ENCODE measurements around the gene VAMP7.
A peak's percentile ranks its signal among the peaks of the same experiment; 100 is the strongest.
"Not testable (repeated sequence)": the region's sequence is repeated elsewhere in the genome, so short reads cannot be mapped to it uniquely, and the experiment has no call there.

Gene VAMP7, protein sequence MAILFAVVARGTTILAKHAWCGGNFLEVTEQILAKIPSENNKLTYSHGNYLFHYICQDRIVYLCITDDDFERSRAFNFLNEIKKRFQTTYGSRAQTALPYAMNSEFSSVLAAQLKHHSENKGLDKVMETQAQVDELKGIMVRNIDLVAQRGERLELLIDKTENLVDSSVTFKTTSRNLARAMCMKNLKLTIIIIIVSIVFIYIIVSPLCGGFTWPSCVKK

DNA sequence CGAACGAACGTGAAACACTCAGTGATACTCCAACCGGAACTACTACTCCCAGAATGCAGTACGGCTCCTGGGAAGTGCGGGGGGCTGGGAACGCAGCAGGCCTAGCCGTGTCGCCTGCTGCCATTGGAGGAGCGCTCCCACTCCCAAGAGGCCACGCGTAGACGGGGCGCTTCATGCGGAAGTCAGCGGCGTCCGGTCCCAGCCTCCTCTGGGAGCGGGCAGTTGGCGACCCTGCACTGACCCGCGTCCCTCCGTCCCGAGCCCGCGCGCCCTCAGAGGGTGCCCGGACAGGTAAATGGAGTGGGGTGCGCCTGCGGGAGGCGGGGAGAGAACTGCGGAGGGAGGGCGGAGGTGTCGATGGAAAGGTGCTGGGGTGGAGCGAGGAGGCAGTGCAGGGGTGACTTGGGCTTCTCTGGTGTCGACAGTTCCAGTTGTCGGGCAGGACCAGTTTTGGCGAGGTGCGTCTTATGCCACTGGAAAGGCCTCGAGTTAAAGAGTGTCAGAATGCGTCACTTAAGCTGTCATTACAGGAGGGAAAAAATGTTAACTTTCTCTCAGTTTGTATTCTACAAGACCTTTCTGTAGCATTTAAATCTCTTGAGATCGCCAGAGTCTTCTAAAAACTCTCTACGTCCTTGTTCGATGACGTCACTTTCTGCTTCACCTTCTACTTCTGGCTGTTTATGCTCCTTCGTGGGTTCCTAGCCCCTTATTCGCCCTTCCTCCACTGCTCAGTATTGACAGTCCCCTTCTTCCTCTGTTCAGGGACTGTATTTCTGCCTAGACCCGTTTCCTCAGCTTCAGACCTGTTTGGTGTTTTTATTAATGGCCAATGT, at the start of gene VAMP7:
Gene VAMP7, plus strand, starts transcription at position 188 of the 836 bp plus-strand sequence. CDS start 8,122 bp downstream, outside the sequence.
- peak; percentile 12 to 59 (median 42) for DNase-seq (ENCODE audit: low read depth in 2 of 3, low spot score in 2 of 3)

DNA sequence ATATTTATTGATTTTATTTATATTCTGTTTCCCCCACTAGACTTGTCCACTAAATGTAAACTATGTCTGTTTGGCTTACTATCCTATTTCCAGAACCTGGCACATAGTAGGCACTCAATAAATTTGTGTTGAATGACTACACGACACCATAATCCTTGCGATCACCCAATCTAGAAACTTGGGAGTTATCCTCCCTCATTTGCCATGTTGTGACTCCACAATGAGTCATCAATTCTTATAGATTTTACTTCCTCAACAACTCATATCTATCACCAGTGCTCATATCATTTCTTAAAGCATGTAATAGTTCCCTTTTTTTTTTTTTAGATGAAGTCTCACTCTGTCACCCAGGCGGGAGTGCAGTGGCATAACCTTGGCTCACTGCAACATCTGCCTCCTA, 39.9 kb upstream of the VAMP7 start:
- no peak for DNase-seq (ENCODE audit: low read depth in 2 of 3, low spot score in 2 of 3)

DNA sequence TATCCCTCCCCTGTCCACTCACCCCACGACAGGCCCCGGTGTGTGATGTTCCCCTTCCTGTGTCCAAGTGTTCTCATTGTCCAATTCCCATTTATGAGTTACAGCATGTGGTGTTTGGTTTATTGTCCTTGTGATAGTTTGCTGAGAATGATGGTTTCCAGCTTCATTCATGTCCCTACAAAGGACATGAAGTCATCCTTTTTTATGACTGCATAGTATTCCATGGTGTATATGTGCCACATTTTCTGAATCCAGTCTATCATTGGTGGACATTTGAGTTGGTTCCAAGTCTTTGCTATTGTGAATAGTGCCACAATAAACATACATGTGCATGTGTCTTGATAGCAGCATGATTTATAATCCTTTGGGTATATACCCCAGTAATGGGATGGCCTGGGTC, 29.4 kb upstream of the VAMP7 start:
- DNase-seq (ENCODE audit: low read depth in 2 of 3, low spot score in 2 of 3): not testable (repeated sequence)

DNA sequence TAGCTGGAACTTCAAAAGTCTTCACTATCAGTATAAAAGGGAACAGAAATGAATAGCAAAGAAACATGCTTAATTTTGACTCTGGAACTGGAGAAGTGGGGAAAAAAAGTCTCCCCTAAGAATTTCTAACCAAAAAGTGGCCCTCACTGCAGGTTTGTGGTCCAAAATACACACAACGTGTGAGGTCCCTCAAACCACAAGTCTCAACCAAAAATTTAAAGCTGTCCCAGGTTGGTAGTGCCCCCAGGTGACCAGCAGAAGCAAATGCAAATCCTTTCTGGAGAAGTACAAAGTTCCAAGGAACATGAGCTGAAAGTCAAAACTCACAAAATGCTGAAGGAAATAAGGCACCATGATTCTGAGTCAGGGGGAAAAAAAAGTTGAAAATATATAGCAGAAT, 23.6 kb upstream of the VAMP7 start:
- DNase-seq (ENCODE audit: low read depth in 2 of 3, low spot score in 2 of 3): no peak

DNA sequence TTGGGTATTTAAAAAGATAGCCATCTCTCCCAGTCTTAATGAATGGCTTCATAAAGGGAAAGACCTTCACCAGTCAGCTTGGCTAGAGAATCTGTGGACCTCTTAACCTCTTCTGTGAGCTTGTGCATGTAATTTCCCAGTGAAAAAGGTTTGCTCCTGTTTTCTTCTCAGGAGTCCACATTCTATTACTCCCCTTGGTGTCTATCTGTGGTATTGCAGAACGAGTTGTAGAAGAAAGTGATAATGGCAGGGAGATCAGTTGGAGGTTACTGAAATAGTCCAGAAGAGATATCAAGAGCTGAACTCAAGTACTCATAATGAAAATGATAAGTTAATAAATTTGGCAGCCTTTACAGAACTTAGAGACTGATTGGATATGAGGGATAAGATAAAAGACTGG, 16.5 kb upstream of the VAMP7 start:
- no peak for DNase-seq (ENCODE audit: low read depth in 2 of 3, low spot score in 2 of 3)

DNA sequence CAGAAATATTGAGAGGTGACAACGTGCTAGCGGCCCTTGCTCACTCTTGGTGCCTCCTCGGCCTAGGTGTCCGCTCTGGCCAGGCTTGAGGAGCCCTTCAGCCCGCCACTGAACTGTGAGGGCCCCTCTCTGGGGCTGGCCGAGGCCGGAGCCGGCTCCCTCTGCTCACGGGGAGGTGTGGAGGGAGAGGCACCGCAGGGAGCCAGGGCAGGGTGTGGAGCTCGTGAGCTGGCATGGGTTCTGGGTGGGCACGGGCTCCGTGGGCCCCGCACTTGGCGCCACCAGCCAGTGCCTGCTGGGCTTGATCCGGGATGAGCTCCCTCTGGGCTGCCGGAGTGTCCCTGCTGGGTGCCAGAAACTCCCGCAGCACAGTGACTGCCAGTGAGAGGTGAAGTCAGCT, 16.0 kb upstream of the VAMP7 start:
- DNase-seq (ENCODE audit: low read depth in 2 of 3, low spot score in 2 of 3): no peak

DNA sequence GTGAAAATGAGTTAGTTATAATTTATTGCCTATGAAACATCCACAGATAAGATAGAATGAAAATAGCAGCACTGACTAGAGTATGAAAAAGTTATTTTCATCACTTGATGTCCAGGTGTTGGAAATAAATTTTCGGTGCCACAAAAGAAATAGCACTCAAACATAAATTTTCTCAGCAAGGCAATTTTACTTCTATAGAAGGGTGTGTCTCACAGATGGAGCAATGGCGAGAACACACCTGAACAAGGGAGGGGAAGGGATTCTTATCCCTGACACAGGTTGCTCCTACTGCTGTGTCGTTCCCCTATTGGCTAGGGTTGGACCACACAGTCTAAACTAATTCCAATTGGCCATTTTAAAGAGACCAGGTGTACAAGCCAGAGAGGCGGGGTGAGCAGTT, 13.3 kb upstream of the VAMP7 start:
- no peak for DNase-seq (ENCODE audit: low read depth in 2 of 3, low spot score in 2 of 3)

DNA sequence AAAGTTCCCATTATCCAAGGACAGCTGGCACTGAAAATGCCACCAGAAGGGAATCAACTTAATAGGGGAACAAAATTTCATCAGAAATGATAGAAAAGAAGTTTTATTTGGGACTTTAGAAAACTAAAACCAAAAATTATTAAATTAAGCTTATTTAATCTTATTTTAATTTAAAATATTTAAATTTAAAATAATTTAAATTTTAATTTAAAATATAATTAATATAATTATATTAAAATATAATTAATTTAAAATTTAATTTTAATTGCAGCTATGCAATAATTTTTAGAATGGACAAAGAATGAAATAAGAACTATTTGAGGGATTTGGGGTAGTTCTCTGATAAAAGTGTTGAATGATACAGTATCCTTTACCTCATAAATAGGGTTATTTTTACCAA, 10.2 kb upstream of the VAMP7 start:
- DNase-seq (ENCODE audit: low read depth in 2 of 3, low spot score in 2 of 3): no peak

DNA sequence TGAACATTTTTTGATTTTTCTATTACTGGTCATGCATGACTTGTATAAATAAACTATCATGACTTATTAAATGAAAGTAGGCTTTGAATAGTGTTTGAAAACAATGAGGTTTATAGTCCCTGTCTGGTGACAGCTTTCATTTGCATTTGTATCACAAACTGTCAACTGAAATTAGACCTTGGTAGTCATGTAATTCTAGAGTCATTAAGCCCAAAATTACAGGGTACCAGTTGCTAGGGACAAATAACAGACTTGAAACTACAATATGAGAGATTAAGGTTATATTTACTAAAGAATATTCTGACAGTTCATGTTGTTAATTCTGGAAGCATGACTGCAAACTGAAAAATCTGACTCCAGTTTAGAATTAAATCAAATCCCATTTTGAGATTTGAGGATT, 9.2 kb upstream of the VAMP7 start:
- no peak for DNase-seq (ENCODE audit: low read depth in 2 of 3, low spot score in 2 of 3)

DNA sequence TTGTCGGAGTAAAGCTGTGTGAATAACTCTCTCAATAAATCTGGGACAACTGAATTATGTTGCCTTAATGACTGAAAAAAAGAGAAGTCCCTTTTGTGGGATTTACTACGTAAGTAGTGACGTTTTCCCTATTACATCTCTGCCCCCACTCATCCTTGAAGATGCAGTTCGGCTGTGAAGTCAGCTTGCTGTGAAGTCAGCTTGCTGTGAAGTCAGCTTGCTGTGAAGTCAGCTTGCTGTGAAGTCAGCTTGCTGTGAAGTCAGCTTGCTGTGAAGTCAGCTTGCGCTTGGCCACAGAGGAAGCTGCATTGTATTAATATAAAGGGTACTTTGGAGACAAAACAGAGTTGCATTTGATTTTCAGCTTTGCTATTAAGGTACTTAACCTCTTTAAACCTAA, 8.0 kb upstream of the VAMP7 start:
- no peak for DNase-seq (ENCODE audit: low read depth in 2 of 3, low spot score in 2 of 3)

DNA sequence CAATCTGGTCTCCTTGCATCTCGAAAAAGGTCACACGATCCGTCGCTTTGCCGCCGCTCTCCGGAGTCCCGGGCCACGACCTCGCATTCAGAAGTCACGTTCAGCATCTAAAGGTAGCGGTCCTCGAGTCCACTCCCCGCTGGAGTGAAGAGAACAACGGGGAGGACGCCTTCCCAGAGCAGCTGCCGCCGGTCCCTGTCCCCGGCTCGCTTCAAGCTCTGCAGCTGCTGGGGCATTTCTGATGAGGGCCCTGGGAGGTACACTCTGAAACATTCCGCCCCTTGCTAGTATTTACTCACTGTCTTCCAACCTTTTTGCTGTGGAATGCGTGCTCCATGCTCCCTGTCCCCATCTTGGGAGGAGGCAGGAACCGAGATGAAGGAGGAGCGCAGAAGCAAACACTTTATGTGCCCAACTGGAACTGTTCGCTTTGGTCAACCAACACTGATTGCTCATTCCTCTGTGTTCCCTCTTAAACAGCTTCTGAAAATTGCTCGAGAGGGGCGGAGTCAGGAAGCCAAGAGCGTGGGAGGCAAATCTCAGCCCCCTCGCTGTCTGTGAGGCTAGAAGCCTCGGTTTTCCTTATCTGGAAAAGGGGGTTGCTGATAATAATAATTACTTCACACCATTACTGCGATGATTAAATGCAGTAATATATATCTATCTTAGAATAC, 6.4 kb upstream of the VAMP7 start:
- DNase-seq (ENCODE audit: low read depth in 2 of 3, low spot score in 2 of 3): no peak

DNA sequence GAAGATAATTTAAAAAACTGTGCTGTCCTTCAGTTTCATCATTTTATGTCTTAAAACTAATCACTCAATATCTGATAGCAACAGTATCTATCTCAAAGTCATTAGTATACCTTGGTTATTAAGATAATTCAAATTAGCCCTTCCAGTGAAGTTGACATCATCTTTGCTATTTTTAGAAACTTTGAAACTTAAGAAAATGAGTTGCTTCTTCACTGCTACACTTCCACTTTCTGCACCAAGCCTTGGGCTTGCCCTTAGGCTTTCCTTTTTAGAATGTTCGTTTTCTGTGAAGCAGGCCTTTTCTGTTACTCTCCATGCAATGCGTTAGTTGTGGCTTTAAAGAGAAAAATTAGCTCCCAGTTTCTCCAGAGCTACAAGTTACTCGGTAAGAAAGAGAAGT, 4.4 kb upstream of the VAMP7 start:
- DNase-seq (ENCODE audit: low read depth in 2 of 3, low spot score in 2 of 3): no peak

DNA sequence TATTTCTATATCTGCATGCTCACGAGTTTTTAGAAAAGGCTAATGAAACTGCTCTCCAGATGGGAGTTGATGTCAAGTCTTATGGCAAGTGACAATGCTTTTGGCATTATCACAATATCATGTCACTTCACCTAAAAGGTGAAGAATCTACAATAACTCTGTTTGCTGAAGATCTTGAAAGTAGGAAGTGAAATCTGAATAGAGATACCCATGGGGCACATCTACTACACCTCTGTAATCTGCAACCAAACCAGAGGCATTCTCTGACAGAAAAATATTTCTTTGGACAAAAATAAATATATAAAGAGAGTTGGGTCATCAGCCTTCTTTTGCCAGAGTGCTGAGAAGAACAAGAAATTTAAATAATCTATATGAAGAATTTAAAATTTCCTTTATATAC, 3.9 kb upstream of the VAMP7 start:
- no peak for DNase-seq (ENCODE audit: low read depth in 2 of 3, low spot score in 2 of 3)

DNA sequence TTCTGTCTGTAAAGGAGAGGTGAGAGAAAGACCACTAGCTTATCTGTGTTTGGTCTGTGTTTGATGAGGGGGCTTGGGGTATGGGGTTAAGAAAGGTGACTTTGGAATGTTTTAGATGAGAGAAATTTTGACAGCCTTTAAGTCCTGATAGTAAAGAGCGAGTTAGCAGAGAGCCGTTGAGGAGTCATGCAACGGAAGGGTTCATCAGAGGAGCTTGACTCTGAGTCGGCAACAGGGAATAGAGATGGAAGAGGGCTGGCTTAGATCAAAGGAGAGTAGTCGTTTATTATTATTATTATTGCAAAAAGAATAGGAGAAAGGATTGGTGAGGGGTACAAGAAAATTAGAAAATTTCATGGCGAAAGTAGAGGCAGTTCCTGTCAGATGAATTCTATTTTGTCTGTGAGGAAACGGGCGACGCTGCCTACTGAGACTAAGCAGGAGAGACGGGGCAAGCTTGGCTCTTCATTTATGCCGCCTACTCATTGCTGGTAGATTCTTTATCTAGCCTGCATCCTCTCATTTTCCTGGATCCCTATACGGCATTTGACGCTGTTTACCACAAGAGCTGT, 473 bp upstream of the VAMP7 start:
- no peak for DNase-seq (ENCODE audit: low read depth in 2 of 3, low spot score in 2 of 3)

DNA sequence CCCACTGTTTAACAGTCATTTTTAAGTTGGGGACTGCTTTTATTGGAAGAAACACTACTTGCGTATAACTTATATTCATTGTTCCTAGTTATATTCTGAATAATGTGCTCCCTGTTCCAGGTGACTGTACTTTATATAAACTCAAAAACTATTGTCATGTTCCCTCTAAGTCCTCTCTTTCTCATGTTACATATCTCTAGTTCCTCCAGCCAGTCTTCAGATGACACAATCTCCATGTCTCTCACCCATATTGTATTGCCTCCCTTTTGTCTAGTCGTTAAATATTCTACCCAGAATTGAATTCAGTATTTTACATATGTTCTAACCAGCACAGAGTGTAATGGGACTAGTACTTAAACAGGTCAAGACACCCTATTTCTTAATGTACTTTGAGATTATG, 5.3 kb downstream of the VAMP7 start:
- no peak for DNase-seq (ENCODE audit: low read depth in 2 of 3, low spot score in 2 of 3)

DNA sequence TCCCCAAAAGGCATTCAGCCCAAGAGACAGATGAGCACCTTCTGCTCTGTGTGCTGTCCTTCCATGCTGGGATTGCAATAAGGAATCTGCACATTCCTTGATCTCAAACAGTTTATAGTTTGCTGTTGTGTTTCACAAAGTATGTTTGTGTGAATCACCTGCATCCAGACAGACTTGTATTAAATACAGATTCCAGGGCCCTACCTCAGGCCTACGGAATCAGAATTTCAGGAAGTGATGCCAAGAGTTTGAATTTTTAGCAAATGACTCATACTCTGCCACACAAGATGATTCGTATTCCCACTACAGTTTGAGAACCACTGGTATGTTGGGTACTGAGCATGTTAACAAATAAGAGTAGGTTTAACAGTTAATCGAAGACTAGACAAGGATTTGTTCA, 7.0 kb downstream of the VAMP7 start:
- no peak for DNase-seq (ENCODE audit: low read depth in 2 of 3, low spot score in 2 of 3)

DNA sequence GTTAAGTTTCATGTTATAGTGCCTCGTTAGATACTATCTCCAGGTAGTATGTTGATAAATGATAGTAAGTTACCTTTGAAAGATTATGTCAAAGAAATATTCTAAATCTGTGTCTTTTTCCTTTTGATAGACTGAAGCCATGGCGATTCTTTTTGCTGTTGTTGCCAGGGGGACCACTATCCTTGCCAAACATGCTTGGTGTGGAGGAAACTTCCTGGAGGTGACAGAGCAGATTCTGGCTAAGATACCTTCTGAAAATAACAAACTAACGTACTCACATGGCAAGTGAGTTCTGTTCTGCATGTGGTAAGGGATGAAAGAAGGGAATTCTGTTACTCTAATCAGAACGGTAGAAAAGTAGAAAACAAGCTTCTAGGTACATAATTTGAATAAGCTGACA, 8.2 kb downstream of the VAMP7 start:
- DNase-seq (ENCODE audit: low read depth in 2 of 3, low spot score in 2 of 3): no peak

DNA sequence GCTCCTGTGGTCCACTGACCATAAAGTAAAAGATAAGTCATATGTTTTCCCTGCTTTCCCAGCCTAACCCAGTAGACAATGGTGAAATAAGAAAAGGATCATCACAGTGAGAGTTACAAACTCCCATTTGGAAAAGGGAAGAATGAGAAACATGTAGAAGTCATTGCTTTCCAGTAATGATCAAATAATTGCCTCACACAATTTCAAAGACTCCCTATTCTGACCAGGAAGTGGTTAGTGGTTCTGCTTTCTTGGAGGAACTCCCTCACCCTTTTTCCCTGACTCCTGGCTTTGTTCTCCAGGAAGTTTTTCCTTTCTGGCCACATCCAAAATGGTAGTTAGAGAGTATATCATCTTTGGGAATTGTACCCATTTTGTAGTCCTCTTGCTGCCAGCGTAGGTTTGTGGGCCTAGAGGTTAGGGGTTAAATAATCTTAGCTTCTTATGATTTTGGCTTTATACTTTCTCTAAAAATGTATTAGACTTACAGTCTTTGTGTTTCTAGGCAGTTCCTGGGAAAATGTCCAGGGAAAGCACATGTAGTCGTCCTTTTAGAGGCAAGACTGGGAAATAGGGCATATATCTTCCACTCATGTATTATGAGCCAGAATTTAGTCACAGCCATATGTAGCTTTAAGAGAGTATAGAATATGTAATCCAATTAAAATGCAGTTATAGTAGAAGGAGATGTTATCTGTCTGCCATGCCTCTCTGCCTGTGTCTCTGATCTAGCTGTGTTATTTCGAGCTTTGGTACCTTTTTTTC, 10.5 kb downstream of the VAMP7 start:
- DNase-seq (ENCODE audit: low read depth in 2 of 3, low spot score in 2 of 3): no peak

DNA sequence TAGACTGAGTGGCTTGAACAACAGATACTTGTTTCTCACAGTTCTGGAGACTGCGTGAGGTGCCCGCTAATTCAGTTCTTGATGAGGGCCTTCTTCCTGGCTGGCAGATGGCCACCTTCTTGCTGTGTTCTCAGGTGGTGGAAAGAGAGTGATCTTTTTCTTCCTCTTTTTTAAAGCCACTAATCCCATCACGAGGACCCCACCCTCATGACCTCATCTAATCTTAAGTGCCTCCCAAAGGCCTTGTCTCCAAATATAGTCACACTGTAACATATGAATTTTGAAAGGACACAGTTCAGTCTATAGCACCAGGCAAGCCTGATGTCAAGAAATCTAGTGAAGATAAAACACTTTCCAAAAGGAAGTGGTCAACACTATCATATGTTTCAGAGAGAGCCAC, 12.4 kb downstream of the VAMP7 start:
- DNase-seq (ENCODE audit: low read depth in 2 of 3, low spot score in 2 of 3): no peak

DNA sequence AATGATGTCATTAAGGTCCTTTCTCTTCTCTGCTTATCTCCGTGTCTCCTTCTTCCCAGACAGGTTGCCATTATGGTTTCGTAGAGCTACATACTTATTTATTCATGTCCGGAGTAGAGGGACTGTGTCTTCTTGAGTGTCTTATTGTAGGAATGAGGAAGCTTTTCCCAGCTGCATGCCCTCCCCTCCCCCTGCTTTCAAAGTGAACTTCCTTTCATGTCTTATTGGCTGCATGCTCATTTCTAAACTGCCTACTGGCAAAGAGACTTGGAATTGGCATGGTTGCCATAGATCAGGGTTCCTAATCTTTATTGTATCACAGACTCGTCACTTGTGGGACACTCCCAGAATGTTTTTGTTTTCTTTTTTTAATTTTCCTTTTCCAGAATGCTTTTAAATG, 15.4 kb downstream of the VAMP7 start:
- DNase-seq (ENCODE audit: low read depth in 2 of 3, low spot score in 2 of 3): no peak

DNA sequence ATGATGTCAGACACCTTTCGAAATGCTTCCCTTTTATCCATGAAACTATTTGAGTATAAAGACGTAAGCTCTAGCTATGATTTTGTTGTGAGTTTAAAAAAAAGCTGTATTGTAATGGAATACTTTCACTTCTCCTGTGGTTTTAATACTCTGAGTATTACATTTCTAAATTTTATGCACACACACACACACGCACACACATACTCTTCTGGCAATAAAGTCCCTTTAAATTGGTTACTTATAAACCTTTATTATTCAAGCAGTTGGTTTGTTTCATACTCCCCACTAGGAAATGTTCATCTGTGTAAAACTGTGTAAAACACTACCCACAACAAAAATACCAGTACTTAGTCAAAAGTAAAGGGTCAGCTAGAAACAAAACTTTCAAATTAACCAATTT, 18.2 kb downstream of the VAMP7 start:
- no peak for DNase-seq (ENCODE audit: low read depth in 2 of 3, low spot score in 2 of 3)

All from activated CD8-positive, alpha-beta memory T cell treated with anti-CD3 and anti-CD28 coated beads for 48 hours (primary cell).